GM18873 (cell line): ENCODE data around the gene SCFD2.
A peak's percentile ranks its signal among the peaks of the same experiment; 100 is the strongest.

ENCODE experiments used
- ATAC-seq: cut with Tn5 transposase; IDR thresholded peaks from one replicate; pipeline ENCODE4 v1.9.1; 2021; ENCODE audit warnings: mild to moderate bottlenecking, moderate library complexity, moderate number of reproducible peaks; ENCODE audit not compliant: unreplicated experiment, low FRiP score

SCFD2 gene

GRCh38 chr4:53022513-53023100 lies 343.3 kb downstream of the SCFD2 start:
- no peak for ATAC-seq

GRCh38 chr4:53021754-53022512 lies 343.9 kb downstream of the SCFD2 start:
- ATAC-seq, result no peak

DNA sequence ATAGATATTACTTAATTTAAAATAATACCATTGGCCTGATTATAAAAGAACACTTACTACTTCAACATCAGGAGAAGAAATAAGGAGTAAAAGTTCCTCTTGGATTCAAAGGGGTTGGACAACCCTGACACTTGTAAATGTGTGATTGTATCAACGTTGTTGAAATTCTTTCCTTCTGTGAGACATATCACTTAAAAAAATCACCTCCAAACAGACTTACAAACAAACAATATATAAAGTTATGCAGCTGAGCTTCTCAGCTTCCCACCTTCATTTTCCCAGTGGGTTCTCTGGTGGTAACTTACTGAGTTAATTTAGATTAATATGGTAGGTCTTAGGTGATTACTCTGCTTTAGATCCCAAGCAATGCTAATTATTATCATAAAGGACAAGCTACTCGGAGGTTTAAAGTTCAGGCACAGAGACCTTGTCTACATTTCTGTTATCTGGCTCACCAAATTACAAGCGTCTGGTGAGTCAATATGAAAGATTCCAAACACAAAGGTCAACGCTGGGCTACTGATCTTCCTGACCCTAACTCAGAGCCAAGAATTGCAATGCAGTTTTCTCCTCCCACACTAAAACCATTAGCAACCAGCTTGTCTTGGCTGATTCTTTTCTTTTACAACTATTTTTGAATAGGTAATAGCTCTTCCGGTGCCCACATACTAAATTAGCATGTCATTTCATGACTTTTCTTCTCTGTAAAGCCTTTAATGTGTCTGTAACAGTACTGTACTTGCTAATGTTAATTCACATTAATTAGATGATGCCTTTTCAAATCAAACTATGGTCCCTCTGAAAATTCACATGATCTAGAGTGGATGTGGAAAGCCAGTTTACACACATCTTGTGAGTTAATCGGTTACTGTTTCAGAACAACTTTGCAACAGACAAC lies 346.1 kb downstream of the SCFD2 start:
- no peak for ATAC-seq

- ATAC-seq, result no peak
Observed at GRCh38 chr4:53018471-53018870, 347.4 kb downstream of the SCFD2 start.

DNA sequence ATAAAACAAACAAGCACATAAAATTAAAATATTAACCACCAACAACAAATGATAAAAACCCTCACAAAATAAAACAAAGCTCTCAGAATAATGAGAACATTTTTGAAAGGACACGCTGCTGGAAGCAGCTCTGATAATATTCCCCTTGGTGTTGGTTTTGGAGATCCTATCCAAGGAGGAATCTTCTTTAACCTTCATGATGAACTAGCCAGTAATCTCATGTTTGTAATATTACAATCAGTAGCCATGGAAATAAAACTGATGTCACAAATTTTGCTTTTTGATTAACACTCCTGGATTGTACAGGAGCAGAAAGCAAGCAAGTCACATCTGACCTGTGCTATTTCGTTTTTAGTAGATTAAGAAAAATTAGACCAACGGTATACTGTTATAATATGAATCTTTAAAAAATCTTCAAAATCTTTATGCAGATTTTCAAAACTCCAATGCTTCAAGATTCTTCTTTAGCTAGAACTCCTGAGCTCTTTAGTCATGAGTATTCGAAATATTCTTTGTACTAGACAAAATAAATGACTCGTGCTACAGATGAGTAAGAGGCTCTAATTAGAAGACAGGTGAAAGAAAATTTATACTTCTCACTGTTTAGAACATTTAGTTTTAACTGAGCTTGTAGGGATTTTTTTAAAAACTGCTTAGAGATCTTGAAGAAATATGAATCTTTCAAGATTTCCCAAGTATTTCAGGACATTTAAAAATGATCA lies 349.6 kb downstream of the SCFD2 start:
- ATAC-seq, result no peak

GRCh38 chr4:53015681-53016080 lies 350.2 kb downstream of the SCFD2 start:
- ATAC-seq, result no peak

DNA sequence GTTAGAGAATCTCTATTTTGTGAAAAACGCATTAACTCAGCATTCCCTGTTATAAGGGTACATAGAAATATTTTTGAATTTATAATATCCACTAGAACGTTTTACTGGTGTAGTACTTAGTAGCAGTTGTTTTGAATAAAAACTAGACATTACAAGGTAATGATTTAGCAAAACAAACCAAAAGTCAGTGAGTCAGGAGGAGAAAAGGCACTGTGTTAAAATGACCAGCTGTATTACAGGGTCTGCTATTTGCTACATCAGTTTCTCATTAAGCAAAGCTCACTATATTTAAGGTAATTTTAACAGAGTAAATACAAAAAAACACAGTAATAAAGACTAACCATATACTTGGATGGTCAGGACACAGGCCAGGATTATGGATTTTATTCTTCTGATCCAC lies 351.0 kb downstream of the SCFD2 start:
- ATAC-seq, result no peak

- no peak for ATAC-seq
Observed at GRCh38 chr4:53013873-53014775, 351.7 kb downstream of the SCFD2 start.

- peak; percentile 71 for ATAC-seq
Observed at GRCh38 chr4:53012738-53013137, 353.1 kb downstream of the SCFD2 start.

- ATAC-seq, result no peak
Observed at GRCh38 chr4:53011259-53011905, 354.5 kb downstream of the SCFD2 start.

DNA sequence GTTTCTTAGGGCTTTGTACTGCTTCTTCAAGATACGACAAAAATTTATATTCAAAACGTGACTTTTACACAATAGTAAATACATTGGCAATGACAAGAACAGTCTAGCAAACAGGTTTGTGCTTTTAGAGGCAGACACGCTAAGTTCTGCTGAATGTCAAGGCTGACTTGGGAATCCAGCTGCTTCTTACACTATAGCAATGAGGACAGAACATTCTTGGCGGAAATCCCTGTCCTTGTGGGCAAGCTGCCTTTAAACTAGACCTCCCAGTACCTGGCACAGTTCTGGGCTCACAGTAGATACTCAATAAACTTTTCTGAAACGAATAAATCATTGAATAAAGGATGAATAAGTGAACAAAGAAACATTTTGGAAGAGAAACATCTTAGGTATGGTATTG lies 355.5 kb downstream of the SCFD2 start:
- no peak for ATAC-seq

DNA sequence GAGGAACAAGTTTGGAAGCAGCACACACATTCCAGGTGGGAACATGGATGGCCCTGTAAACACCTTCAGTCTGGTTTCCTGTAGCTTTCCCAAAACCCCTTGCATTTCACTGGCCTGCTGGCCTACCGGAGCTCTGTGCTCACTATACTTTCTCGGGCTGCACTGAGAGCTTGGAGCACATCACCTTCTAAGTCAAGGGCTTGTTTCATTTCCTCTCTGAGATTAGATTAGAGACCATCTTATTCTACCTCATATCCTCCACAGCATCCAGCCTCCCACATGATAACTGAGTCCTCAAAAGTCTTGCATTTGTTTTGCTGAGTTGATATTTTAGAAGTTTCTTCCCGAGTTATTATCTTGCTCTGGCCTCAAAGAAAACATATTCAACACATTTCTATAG lies 356.0 kb downstream of the SCFD2 start:
- no peak for ATAC-seq

DNA sequence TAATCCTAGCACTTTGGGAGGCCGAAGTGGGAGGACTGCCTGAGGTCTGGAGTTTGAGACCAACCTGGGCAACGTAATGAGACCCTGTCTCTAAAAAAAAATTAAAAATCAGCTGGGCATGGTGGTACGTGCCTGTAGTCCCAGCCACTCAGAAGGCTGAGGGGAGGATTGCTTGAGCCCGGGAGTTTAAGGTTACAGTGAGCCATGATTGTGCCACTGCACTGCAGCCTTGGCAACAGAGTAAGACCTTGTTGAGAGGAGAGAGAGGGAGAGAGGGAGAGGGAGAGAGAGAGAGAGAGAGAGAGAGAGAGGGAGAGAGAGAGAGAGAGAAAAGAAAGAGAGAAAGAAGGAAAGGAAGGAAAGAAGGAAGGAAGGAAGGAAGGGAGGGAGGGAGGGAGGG lies 358.8 kb downstream of the SCFD2 start:
- no peak for ATAC-seq

DNA sequence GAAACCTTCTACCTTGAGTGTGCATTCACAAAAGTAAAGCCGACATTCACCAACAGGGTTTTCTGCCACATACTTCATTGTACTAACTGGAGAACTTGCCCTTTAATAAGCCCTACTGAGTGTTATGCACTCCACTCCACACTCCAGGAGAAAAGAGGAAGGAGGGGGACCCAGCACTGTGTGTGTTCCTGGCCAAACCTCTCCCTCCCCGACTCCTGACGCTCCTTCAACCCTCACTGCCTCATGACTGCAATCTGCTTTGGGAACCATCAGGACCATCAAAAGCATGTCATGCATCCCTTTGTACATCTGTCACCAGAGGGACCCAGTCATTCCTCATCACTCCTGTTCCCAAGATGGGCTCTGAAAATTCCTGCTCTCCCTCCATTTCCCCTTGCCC lies 360.1 kb downstream of the SCFD2 start:
- ATAC-seq, result no peak

DNA sequence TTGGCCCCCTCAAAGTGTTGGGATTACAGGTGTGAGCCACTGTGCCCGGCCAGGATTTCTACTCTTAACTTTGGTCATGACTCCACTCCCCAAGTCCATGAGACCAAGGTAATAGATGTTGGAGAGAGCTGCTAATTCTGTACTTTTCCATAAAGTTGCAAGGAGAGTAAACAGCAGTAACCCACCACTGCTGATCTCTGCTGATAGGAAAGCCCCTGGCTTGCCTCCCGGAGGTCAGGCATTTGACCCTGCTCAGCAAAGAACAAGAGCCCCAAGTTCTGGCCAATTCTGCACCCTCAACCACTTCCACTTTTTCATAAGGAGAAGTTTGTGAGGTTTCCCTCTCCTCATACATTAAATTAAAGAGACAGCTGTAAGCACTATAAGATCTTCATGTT lies 360.7 kb downstream of the SCFD2 start:
- no peak for ATAC-seq

DNA sequence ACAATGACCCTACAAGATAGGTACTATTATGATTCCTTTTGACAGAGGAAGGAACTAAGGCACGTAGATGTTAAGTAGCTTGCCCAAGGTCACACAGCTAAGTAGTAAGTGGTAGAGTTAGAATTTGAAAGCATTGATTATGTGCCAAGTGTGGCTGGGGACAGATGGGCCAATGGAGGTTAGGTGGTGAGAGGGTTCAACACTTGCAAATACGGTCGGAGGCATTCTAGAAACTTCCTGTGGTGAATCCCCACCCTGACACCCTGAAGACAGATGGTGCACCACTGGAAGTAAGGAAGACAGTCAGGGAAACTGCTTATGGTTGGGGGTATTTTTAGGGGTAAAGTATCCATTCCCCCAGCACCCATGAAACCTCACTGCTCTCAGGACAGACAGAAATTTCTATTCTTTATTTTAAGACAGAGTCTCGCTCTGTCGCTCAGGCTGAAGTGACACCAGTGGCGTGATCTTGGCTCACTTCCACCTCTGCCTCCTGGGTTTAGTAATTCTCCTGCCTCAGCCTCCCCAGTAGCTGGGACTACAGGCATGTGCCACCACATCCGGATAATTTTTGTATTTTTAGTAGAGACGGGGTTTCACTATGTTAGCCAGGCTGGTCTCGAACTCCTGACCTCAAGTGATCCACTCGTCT lies 361.2 kb downstream of the SCFD2 start:
- no peak for ATAC-seq

- ATAC-seq, result no peak
Observed at GRCh38 chr4:53003959-53004358, 361.9 kb downstream of the SCFD2 start.

GRCh38 chr4:53000560-53000959 lies 365.3 kb downstream of the SCFD2 start:
- ATAC-seq, result no peak

DNA sequence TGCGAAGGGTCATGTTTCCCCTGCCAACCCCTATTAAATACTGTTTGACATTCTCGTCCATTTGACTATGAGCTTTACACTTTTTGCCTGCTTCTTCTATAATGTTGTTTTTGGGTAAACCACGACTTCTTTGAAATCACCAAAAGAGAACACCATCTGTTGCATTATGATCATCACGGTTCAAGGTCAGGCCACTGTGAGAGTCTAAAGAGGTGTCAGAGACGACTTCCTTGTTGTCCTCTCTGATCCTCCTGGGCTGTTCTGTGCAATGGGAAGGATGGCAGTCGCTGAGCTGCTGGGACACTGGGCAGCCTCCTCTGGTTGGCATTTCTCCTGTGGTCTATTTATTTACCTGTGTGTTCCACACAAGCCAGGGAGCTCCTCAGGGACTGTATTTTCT lies 366.2 kb downstream of the SCFD2 start:
- ATAC-seq, result no peak
